HG02678 (cell line): ENCODE measurements around the gene CATSPER4.

ENCODE experiments used
- ATAC-seq: cut with Tn5 transposase; IDR thresholded peaks from one replicate; pipeline ENCODE4 v1.9.1; 2021; ENCODE audit warnings: mild to moderate bottlenecking, moderate library complexity; ENCODE audit not compliant: unreplicated experiment

CATSPER4 gene

GRCh38 chr1:26234644-26235370 lies 44.4 kb downstream of the CATSPER4 start:
- no peak for ATAC-seq

- ATAC-seq = no peak
Measured at GRCh38 chr1:26237230-26237966, 47.0 kb downstream of the CATSPER4 start.

- ATAC-seq = no peak
Measured at GRCh38 chr1:26239936-26240335, 49.5 kb downstream of the CATSPER4 start.
